ENCODE measurements around the gene IGFN1. TPM values are rescaled to one million over a fixed set of nuclear protein-coding genes. Genes with fewer than 3 reads are reported as not detected.

IGFN1 gene
- total and polyA plus RNA-seq, 2 donors (not counting 3 experiments of a cell fraction or from before 2014, with no cell fraction given), result not detected

DNA sequence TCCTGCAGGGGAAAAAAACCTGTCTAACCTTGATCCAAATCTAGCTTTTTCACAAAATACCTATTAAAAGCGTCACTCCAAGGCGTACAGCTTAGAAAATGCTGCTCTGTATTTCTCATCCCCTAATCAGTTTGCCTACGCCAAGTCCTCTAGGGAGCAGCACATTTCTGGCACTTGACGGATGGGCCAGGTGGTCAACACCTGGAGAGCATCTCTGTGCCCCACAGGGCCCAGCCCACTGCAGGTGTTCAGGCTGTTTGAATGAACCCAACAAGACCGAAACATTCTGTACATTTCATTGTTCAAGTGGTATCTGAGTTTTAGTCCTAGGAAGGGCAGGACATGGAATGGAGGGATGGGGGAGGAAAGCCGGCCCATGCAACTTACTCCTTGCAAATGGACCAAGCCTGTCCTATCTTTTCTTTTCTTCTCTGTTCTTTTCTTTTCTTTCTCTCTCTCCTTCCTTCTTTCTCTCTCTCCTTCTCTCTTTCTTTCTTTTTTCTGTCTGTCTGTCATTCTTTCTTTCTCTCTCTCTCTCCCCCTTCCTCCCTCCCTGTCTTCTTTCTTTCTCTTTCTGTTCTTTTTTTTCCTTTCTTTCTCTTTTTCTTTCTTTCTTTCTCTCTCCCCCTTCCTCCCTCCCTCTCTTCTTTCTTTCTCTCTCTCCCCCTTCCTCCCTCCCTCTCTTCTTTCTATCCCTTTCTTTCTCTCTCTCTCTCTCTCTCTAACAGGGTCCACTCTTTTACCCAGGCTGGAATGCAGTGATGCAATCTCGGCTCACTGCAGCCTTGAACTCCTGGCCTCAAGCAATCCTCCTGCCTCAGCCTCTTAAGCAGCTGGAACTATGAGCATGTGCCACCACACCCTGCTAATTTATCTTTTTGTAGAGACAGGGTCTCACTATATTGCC, 29.1 kb downstream of the IGFN1 start:
- Histone ChIP-seq H3K4me2 (ENCODE audit: insufficient read depth, low read length) (no peak overlapping the region), H3K4me3 (replicated peaks in 1 of 3; ENCODE audit: insufficient read depth in 1 of 3, low read depth in 1 of 3, low read length in 3 of 3) (no peak overlapping the region), H3K4me1 (ENCODE audit: control insufficient read depth, extremely low read depth, insufficient read depth, low read length) (no peaks in the 10 kb centered on the region), H4K20me1 (replicated peaks; ENCODE audit: control insufficient read depth, extremely low read depth, insufficient read depth, low read length) (no peaks in the 10 kb centered on the region), H3K9ac (replicated peaks; ENCODE audit: extremely low read depth, insufficient read depth, low read length) (no peak overlapping the region), H3K27ac (ENCODE audit: insufficient read depth, low read depth, low read length) (no peak overlapping the region), H3K79me2 (ENCODE audit: control insufficient read depth, insufficient read depth, low read length) (no peaks in the 10 kb centered on the region), H2AFZ (ENCODE audit: low read depth, low read length) (no peak overlapping the region), H3K36me3 (ENCODE audit: control insufficient read depth in 2 of 2, extremely low read depth in 1 of 2, insufficient read depth in 2 of 2, low read length in 2 of 2) (no peaks in the 10 kb centered on the region), H3K27me3 (ENCODE audit: control insufficient read depth in 2 of 2, insufficient read depth in 2 of 2, low read length in 2 of 2) (peaks cover 2 to 4% of the 10 kb centered on the region in 2 experiments), H3K9me1 (replicated peaks; ENCODE audit: control insufficient read depth, extremely low read depth, insufficient read depth, low read length) (no peaks in the 10 kb centered on the region), H3K9me3 (replicated peaks; ENCODE audit: control insufficient read depth, insufficient read depth, low read length) (no peaks in the 10 kb centered on the region)
- ChIA-PET CTCF (no interaction called here), POLR2A (no interaction called here)
- TF ChIP-seq POLR2A (IDR thresholded peaks at IDR 0.05; ENCODE audit: low read depth, low read length) (no peak), FOS (IDR thresholded peaks at IDR 0.05; ENCODE audit: borderline replicate concordance, insufficient read depth, low read length) (no peak), MYC (IDR thresholded peaks at IDR 0.05; ENCODE audit: low read depth, low read length) (no peak), GATA2 (IDR thresholded peaks at IDR 0.05; ENCODE audit: insufficient read depth, insufficient read length, low read depth, low read length) (no peak)
- TF ChIP-seq, protein P1, sequence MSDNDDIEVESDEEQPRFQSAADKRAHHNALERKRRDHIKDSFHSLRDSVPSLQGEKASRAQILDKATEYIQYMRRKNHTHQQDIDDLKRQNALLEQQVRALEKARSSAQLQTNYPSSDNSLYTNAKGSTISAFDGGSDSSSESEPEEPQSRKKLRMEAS (IDR thresholded peaks at IDR 0.05; ENCODE audit: insufficient read depth, insufficient read length), result no peak
- FAIRE-seq, result no peak
- DNase-seq (ENCODE audit: low read depth, low spot score), result no peak
- dilution Hi-C loops (cut with MboI; ENCODE audit: extremely low pct_ligation_motif_present, low sequenced_read_pairs), result no loop called here
- BruUV-seq (replicated peaks), result no TSS peak
- intact Hi-C loops (cut with micrococcal nuclease), result loop anchor here (5.0 kb wide), 1 partner anchor 132 kb away; no protein-coding TSS in a partner anchor

- CTCF ChIA-PET, result no interaction called here
- FAIRE-seq, result no peak
- dilution Hi-C loops (cut with MboI; ENCODE audit: extremely low pct_ligation_motif_present, low sequenced_read_pairs), result no loop called here
Observed at GRCh38 chr1:201220388-201220715, 29.7 kb downstream of the IGFN1 start.

More at GRCh38 chr1:201220388-201220715, 29.7 kb downstream of the IGFN1 start:
- TF ChIP-seq EZH2 (IDR thresholded peaks at IDR 0.05; ENCODE audit: borderline replicate concordance, low read depth, low read length, severe bottlenecking) (no peak), POLR2AphosphoS5 (IDR thresholded peaks at IDR 0.05; ENCODE audit: insufficient read depth, low read depth, low read length) (no peak), JUN (IDR thresholded peaks at IDR 0.05; ENCODE audit: borderline replicate concordance, insufficient read depth, insufficient read length, low read depth) (no peak)
- TF ChIP-seq, protein P1 (IDR thresholded peaks at IDR 0.05; ENCODE audit: insufficient read depth, insufficient read length), result no peak
- Histone ChIP-seq H3K4me2 (ENCODE audit: insufficient read depth, low read length) (no peak overlapping the region), H3K4me1 (ENCODE audit: control insufficient read depth, extremely low read depth, insufficient read depth, low read length) (no peaks in the 10 kb centered on the region), H4K20me1 (replicated peaks; ENCODE audit: control insufficient read depth, extremely low read depth, insufficient read depth, low read length) (no peaks in the 10 kb centered on the region), H3K79me2 (ENCODE audit: control insufficient read depth, insufficient read depth, low read length) (no peaks in the 10 kb centered on the region), H3K9ac (replicated peaks; ENCODE audit: extremely low read depth, insufficient read depth, low read length) (no peak overlapping the region), H3K36me3 (ENCODE audit: control insufficient read depth in 2 of 2, extremely low read depth in 1 of 2, insufficient read depth in 2 of 2, low read length in 2 of 2) (no peaks in the 10 kb centered on the region), H3K4me3 (replicated peaks in 1 of 3; ENCODE audit: insufficient read depth in 1 of 3, low read depth in 1 of 3, low read length in 3 of 3) (no peak overlapping the region), H3K27me3 (ENCODE audit: control insufficient read depth in 2 of 2, insufficient read depth in 2 of 2, low read length in 2 of 2) (peaks cover 2 to 4% of the 10 kb centered on the region in 2 experiments), H3K27ac (ENCODE audit: insufficient read depth, low read depth, low read length) (no peak overlapping the region), H3K9me3 (replicated peaks; ENCODE audit: control insufficient read depth, insufficient read depth, low read length) (no peaks in the 10 kb centered on the region), H2AFZ (ENCODE audit: low read depth, low read length) (no peak overlapping the region), H3K9me1 (replicated peaks; ENCODE audit: control insufficient read depth, extremely low read depth, insufficient read depth, low read length) (no peaks in the 10 kb centered on the region)
- intact Hi-C loops (cut with micrococcal nuclease), result loop anchor here (5.0 kb wide), 1 partner anchor 133 kb away; no protein-coding TSS in a partner anchor
- POLR2A ChIA-PET, result no interaction called here
- DNase-seq (ENCODE audit: low read depth, low spot score), result no peak
- BruUV-seq (replicated peaks), result no TSS peak

Measured in endothelial cell of umbilical vein (primary cell).